RPMI8226 (cell line): Measurements from ENCODE around the gene RNF130.

Experiments used
- DNase-seq: peaks from one replicate; pipeline ENCODE4 v3.0.0-alpha.2; 2015

RNF130 gene, protein sequence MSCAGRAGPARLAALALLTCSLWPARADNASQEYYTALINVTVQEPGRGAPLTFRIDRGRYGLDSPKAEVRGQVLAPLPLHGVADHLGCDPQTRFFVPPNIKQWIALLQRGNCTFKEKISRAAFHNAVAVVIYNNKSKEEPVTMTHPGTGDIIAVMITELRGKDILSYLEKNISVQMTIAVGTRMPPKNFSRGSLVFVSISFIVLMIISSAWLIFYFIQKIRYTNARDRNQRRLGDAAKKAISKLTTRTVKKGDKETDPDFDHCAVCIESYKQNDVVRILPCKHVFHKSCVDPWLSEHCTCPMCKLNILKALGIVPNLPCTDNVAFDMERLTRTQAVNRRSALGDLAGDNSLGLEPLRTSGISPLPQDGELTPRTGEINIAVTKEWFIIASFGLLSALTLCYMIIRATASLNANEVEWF

DNA sequence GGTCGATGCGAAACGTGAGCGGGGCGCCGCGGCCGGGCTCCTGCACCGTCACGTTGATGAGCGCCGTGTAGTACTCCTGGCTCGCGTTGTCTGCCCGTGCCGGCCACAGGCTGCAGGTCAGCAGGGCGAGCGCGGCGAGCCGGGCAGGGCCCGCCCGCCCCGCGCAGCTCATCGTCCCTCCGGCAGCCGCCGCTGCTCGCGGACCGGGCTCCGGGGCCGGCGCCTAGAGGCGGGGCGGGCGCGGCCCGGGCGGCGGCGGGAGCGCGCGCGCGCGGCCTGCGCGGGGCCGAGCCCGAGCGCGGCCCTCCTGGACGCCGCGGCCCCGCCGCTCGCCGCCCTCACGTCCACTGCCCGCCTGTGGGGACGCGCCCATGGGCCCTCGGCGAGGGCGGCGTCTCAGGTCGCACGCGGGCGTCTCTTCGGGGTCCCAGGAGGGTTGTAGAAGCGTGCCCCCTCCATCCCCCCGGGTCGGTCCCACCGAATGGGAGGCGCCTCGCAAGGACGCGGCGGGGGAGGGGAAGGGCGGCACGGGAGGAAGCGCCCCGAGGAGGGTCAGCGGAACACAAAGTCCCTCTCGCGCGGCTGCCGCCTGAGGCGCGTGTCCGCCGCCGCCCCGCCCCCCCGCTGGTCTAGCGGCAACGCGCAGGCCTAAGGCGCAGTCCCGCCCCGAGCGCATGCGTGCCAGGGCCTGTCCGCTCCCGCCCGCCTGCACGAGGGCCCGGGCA is at the start of gene RNF130:
Gene RNF130, minus strand, starts transcription at position 229 of the 725 bp plus-strand sequence. Its CDS starts 57 bp downstream, at position 172.
- peak; percentile 31 for DNase-seq

DNA sequence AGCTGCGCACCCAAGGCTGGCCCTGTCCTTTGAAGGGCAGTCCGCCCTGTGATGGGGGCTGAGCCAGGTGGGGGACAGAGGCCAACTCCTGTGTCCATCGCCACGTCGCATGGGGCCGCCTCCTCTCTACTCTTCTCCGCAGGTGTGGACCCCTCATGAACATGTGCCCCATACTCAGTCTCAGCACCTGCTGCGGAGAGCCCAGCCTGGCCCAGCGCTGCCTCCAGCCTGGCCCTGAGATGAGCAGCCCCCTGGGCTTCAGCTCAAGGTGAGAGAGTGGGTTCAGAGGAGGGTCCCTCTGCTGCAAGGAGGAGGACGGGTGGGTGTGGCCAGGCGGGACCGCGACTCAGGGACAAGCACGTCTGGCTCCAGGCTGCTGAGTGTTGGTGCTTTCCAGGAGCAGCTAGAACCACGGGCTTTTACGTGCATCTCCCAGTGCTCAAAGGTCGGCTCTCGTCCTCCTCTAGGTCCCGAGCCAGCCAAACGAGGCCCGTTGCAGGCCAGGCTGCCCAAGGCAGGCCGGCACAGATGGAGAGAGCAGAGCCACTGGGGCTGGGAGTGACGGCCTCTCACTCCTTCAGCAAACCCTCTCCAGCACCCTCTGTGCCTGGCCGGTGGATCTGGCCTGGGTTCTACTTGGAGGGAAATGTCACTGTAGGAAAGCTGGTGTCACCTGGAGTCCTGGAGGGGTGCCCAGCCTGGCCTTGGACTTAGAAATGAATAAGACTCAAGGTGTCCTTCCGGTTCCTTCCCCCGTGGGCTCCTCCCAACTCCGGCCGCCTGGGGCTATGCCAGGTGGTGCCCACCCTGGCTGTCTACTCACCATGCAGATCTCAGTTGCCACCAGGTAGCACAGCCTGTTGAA is 48.9 kb upstream of the RNF130 start:
- DNase-seq: no peak

DNA sequence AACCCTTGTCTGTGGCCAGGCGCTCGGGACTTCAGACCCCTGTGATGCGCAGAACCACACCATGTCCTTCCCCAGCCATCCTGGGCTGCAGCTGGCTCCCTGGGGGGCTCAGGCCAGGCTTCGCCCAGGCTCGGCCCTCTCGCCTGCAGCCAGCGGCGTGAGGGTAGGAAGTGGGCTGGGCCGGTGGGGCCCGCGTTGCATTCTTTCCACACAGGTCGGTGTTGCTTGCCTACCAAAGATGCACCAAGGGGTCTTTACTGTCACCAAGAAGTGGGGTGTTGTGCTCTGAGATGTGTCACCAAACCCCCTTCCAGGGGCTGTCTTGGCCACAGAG is 48.3 kb upstream of the RNF130 start:
- no peak for DNase-seq

DNA sequence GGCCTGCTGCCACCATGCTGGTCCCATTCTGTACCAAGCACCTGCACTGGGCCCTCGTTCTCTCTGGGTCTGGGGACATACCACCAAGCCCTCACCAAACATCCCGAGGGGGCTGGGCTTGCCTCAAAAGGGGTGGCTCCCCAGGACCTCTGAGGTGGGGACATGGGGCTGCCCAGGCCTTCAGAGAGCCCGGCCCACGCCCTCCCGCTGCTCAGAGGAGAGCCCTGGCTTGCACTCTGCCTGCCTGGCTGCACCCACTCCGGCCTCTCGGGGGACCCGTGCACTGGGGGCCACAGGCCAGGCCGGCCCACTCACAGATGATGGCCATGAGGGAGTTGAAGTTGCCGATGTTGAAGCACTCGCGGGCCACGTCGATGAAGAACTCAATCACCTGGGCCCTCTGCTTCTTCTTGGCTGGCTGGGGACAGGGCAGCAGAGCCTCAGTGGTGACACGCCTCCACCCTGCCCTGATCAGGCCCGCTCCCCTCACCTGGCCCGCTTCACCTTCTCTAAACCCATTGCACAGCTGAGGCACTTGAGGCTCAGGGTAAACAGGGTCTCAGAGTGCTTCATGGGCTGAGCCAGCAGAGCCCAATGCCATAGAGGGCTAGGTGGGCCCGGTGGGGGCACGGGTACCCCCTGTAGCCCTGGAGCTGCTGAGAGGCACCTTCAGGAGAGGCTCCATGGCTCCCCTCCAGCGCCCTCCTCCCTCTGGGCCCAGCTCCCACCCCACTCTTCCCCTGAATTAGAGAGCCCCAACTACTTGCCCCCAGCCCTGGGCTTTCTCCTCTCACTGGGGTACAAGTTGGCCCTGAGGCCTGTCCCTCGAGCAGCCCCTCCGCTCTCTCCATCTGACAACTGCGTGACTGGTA is 47.7 kb upstream of the RNF130 start:
- DNase-seq: no peak

DNA sequence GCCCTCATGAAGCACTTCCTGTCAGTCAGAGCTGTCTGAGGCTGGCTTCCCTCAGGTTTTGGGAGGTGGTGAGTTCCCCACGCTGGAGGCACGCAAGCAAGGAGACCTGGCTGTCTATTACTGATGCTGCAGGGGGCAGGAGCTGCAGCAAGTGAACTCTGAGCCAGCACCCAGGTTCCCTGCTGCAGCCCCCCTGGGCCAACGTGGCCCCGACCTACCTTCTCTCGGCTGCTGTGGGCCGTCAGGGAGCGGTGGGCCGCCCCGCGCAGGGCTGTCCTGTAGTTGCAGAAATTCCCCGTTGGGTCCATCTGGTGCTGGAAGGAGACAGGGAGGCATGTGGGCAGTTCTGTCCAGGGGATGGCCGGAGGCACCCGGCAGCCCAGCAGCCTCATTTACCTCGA is 46.8 kb upstream of the RNF130 start:
- DNase-seq: no peak

DNA sequence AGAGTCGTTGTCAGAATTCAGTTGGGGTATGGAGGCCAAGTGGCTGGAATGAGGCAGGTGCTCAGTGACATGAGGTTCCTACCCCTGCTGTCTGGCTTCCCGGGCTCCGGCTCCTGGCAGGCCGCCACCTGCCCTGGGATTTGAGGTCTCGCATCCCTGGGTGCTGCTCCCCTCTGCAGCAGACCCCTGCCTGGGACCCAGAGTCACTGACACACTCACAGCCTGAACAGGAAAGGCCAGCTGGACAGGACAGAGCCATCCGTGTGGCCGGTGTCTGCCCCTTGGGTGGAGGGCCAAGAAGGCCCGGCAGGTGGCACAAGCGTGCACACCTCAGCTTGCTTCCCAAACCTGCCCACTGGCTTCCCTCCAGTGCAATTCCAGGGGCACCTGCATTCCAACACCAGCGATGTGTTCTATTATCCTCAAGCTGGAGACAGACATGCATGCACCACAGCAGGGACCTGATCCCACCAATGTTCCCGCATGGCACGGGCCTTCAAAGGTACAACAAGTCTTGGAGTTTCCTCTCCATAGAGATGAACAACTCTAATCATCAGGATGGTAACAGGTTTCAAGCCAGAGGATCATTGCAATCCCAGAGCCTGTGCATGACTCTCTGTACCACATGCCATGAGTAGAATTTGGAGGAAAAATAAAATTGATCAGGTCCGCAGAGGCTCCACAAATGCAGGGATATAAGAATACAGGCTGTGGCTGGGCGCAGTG is 45.6 kb upstream of the RNF130 start:
- peak; percentile 35 for DNase-seq

DNA sequence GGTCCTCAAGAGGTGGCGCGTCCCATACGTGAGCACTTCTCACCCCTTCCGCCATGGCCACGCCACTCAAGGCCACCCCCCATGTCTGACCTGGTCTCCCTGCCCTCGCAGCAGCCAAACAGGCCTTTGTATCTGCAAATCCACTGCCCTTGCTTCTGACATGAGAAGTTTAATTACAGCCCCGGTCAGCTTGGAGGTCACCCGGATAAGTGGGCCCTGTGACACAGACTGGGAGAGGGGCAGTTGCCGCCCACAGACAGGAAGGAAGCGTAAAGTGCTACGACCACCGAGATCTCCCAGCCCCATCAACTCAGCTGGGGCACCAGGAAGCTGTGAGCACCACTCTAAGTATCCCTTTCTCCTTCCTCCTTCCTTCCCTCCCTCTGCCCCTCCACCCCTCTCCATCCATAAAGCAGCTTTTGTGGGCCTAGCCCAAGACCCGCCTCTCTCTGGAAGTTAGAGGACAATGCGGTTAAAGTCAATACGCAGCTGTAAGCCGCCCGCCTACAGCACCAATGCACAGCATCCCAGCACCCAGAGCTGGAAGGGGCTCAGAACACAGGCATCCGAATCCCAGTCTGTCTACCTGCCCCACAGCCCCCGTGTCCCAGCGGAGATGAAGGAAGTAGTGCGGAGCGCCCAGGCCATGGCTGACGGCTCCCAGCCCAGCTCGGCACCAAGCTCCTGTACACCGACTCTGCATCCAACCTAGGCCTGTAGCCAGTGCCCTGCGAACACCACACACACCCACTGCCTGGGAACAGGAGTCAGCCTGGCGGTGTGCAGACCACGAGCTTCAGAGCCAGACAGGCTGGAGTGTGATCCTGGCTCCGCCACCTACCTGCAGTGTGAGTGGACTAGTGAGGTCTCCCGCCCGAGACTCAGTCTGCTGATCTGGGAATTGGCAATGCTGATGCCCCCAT is 44.8 kb upstream of the RNF130 start:
- no peak for DNase-seq

DNA sequence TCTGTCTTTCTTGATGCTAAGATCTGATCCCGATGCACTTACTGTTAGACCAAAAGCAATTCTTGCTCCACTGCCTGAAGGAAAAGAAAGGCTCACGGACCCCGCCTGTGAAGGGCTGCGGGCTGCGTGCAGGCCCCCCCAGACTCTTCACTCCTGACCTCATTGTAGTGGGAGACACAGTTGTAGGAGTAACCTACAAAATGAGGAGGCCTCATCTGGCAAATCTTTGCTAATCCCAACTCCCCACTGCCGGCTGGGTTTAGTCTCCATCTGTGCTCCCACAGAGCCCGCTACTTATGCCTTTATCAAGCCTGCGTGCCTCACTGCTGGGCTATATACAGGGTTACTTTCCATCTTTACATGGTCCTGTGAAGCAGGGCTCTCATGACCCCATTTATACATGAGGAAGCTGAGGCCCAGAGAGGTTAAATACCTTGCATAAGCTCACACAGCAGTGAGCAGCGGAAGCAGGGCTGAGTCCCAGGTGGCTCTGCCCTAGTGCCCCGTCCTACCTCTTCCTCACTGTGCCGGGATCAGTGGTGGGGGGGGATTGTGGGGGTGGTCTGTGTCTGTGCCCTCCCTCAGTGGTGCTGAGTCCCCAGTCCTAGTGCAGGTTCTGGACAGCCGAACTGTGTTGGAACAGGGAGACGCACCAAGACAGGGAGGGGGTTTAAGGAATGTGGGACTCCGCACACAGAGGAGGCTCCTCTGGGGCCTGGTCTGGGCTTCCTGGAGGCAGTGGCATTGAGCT is 43.9 kb upstream of the RNF130 start:
- no peak for DNase-seq

DNA sequence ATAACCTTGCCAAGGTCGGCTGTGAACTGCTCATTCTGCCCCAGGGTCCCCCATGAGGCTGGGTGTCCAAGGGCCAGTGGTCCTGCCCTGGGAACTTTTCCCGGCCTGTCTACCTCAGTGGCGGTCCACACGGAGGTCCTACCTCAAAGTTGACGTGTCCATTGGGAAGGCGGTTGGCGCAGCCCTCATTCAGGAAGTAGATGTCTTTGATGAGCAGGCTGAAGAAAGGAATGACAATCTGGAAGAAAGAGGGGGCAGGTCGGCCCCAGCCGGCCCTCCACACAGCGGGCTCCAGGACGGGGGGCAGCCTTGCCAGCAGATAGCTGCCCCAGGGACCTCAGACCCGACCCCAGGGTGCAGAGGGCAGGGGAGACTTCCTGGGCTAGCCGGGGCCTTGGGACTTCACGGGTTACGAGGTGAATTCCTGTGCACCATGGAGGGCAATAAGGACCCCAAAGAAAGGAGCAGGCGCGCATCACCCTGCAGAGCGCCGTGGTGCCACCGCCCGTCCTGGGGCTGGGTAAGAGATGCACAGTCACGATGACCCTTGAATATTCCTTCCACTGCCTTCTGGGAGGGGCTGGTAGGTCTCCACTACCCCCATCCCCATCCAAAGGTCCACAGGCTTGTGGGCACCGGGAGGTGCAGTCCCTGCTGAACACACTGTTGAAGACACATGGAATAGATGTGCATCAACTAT is 42.9 kb upstream of the RNF130 start:
- DNase-seq: no peak

DNA sequence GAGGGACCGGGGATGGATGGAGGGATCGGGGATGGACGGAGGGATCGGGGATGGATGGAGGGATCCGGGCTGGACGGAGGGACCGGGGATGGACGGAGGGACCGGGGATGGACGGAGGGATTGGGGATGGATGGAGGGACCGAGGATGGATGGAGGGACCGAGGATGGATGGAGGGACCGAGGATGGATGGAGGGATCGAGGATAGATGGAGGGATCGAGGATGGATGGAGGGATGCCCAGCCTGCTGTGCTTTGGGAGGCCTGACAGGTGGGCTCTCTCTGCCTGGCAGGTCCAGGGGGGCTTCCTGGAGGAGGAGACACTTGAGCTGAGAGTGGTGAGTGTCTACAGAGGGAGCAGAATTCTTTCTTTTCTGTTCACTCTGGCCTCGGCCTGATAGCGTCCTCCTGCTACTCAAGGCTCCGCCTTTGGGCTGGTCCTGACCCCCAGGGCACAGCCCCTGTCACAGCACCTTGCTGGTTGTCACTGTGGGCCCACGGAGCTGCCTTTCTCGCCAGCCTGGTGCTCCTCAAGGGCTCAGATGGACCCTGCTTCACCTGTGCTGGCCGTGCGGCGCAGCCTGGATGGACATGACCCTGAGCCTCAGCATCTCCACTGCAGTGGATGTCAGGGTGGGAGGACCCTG is 42.2 kb upstream of the RNF130 start:
- DNase-seq: no peak

DNA sequence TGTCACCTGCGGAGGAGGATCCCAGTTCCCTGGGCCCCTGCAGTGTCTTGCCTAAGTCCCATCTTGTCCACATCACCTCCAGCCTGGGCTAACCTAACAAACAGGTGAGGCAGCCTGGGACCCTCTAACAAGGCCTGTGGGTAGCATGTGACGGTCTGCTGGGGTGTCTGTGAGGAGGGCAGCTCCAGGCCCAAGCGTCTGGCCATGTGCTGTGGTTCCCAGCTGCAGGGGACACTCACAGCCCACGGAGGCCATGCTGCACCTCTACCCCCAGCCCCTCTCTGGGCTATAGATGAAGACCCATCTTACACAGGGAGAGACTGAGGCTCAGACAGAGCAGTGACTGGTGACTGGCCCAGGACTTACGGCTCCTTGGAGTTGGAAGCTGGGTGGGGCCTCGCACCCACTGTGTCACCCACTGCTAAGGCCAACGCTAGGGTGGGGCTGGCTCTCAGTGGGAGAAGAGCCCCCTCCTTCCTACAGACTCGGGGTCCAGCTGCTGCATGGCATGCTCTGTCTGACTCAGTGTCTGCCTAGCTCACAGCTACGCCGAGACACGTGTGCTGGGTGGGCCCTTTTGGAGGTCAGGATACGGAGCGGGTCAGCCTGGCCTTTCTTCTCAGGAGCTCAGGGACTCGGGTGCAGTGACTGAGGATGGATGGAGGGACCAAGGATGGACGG is 40.8 kb upstream of the RNF130 start:
- no peak for DNase-seq

DNA sequence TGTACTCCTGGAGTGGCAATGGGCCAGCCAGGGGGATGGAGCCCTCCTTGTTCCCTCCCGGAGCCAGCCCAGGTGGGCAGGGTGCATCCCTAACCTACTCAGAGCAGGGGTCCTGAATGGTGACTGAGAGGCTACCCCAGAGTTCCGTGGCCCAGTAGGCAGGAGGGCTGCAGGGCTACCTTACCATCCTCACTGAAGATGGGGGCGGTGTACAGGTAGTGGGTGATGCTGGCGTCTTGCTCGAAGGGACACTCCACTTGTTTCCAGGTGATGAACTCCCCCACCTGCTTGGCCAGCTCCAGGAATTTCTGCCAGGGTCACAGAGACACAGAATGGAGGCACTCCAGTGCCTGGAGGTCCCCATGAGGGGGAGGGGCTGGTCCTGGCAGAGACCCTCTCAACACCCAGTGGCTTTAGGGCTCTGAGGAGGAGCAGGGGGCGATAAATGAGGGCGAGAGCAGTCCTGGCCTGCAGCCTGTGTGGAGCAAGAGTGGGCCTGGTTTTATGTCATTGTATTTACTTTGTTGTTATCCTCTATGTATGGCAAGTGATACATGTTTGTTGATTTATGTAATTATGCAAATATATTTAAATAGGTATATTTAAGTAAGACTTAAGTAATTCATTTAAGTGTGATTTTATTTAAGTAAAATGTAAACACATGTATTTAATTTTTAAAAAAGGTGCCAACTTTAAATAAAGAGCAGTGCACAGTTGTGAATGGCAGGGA is 39.9 kb upstream of the RNF130 start:
- DNase-seq: no peak

DNA sequence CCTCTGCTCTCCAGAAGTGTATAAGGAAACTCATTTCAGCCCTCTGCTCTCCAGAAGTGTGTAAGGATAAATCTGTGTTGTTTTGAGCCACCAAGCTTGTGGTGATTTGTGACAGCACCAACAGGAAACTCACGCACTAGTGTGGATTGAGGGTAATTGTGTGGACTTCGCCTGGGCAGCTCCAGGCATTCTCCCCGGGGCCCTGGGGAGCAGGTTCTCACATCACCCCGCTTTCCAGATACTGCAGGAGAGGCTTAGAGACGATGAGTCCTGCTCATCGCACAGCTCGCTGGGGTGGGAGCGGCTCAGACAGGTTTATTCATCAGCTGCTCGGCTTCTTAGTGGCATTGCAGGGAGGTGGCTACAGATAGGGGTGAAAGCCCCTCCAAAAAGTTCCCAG is 38.4 kb upstream of the RNF130 start:
- no peak for DNase-seq

DNA sequence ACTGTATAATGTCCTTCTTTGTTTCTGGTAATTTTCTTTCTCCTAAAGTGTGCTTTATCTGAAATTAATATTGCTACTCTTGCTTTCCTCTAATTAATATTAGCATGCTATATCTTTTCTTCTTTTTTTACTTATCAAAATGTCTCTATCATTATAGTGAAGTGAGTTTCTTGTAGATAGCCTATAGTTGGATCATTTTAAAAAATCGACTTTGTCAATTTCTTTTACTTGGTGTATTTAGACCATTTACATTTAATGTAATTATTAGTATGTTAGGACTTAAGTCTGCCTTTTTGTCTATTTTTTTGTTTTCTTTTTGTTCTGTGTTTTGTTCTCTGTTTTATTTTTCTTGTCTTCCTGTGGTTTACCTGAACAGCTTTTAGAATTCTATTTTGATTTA is 35.4 kb upstream of the RNF130 start:
- DNase-seq: no peak

DNA sequence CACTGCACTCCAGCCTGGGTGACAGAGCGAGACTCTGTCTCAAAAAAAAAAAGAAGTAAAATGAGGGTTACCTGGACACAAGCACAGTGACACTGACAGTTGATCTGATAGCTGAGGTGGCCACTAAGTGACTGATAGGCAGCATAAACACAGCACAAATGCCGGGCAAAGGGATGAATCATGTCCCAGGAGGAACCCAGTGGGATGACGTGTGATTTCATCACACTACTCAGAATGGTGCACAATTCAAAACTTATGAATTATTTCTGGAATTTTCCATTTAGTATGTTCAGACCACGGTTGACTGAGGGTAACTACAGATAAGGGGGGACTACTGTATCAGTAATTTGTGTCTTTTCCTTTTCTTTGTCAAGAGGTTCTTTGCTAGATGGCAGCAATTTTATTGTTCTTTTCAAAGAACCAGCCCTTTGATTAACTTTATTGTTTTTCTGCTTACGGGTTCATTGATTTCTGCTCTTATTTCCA is 34.3 kb upstream of the RNF130 start:
- DNase-seq: no peak

DNA sequence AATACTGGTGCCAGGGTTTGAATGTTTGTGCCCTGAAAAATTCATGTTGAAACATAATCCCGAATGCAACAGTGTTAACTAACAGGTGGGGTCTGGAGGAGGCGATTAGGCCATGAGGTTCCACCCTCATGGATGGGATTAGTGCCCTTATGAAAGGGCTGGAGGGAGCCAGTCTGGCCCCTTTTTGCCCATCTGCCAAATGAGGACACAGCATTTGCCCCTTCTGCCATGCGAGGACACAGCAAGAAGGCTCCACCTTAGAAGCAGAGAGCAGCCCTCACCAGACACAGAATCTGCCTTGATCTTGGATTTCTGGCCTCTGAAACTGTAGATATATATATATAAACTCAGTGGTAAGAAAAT is 32.6 kb upstream of the RNF130 start:
- no peak for DNase-seq

DNA sequence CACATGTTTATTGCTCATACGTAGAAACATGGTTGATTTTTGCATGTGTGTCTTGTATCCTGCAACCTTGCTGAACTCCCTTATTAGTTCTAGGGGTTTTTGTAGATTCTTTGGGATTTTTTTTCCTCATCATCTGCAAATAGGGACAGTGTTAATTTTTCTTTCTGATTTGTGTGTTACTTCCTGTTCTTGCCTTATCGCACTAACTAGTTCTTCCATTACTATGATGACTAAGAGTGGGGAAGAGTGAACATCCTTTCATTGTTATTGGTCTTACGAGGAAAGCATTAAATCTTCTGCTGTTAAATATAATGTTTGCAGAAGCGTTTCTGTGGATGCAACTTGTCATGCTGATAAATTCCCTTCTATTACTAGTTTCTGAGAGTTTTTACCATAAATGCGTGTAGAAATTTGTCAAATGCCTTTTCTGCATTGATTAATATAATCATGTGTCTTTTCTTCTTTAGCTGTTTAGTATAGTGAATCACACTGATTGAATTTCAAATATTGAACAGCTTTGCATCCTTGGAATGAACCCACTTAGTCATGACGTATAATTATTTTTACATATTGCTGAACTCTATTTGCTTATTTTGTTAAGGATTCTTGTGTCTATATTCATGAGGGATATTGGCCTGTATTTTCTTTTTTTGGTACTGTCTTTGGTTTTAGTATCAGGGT is 32.1 kb upstream of the RNF130 start:
- no peak for DNase-seq
